GM11168 (cell line): ENCODE measurements around the gene PRLR.

Experiments
- in situ Hi-C: fragments of 300-500 bp; cut with MboI; formaldehyde crosslinking; loops from one replicate; pipeline ENCODE4 v1.12.0; 2022; ENCODE audit warnings: low sequenced_read_pairs; ENCODE audit not compliant: unreplicated experiment

The PRLR gene

GRCh38 chr5:35096216-35096615 lies 134.1 kb downstream of the PRLR start:
- in situ Hi-C loops, result loop anchor here (25.0 kb wide), 1 partner anchor 341 kb away; no protein-coding TSS in a partner anchor

GRCh38 chr5:35095366-35095765 lies 134.9 kb downstream of the PRLR start:
- in situ Hi-C loops, result loop anchor here (25.0 kb wide), 1 partner anchor 342 kb away; no protein-coding TSS in a partner anchor

GRCh38 chr5:35094948-35095347 lies 135.3 kb downstream of the PRLR start:
- in situ Hi-C loops, result loop anchor here (25.0 kb wide), 1 partner anchor 342 kb away; no protein-coding TSS in a partner anchor

- in situ Hi-C loops, result loop anchor here (25.0 kb wide), 1 partner anchor 345 kb away; no protein-coding TSS in a partner anchor
Observed at GRCh38 chr5:35092703-35093102, 137.6 kb downstream of the PRLR start.

GRCh38 chr5:35091704-35092103 lies 138.6 kb downstream of the PRLR start:
- in situ Hi-C loops, result loop anchor here (25.0 kb wide), 1 partner anchor 346 kb away; no protein-coding TSS in a partner anchor

- in situ Hi-C loops, result loop anchor here (25.0 kb wide), 1 partner anchor 348 kb away; no protein-coding TSS in a partner anchor
Observed at GRCh38 chr5:35089334-35090314, 140.7 kb downstream of the PRLR start.

GRCh38 chr5:35087991-35088390 lies 142.3 kb downstream of the PRLR start:
- in situ Hi-C loops, result loop anchor here (25.0 kb wide), 1 partner anchor 349 kb away; no protein-coding TSS in a partner anchor

- in situ Hi-C loops, result loop anchor here (25.0 kb wide), 1 partner anchor 354 kb away; no protein-coding TSS in a partner anchor
Observed at GRCh38 chr5:35083150-35083549, 147.1 kb downstream of the PRLR start.

DNA sequence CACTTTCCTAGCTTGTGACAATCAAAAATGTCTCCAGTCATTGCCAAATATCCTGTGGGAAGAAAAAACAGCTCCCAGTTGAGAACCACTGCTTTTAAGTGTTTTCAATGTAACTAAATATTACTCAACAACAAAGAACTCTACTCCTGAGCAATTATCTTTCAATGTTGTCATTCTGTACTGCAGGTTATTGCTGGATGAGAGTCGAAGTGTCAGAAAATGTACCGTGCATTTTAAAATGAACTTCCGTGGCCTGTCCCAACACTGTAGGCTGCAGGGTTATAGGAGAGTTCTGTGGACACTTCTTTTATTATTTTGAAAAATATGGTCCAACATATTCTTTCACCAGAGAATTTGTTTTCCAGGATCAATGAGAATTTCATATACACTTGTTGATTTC lies 147.8 kb downstream of the PRLR start:
- in situ Hi-C loops, result loop anchor here (25.0 kb wide), 1 partner anchor 355 kb away; no protein-coding TSS in a partner anchor

DNA sequence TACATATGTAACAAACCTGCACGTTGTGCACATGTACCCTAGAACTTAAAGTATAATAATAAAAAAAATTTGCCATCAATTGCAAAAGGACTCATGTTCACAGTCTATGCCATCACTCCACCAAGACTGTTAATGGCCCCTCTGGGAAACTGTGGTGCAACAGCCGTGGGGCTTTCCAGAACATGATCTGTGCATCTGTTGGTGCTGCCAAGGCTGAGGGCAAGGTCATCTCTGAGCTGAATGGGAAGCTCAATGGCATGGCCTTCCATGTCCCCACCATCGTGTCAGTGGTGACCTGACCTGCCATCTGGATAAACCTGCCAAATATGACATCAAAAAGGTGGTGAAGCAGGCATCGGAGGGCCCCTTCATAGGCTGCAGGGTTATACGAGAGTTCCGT lies 149.2 kb downstream of the PRLR start:
- in situ Hi-C loops, result loop anchor here (25.0 kb wide), 1 partner anchor 356 kb away; no protein-coding TSS in a partner anchor

DNA sequence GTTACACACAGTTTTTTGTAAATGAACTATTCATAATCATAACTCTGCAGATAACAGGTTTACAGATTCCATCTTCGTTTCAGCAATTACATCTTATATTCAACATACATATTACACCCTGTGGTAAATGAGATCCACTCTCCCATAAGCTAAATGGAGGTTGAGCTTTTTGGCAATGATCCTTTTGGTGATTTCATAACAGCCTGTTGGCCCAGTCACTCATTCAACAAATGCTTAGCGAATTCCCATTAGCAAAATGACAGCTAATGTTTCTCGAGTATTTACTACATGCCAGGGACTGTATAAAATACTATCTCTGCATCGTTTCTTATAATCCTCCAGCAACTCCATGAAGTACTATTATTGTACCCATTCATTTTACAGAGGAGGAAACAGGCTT lies 157.1 kb downstream of the PRLR start:
- in situ Hi-C loops, result no loop called here

GRCh38 chr5:35069188-35069587 lies 161.1 kb downstream of the PRLR start:
- in situ Hi-C loops, result no loop called here

GRCh38 chr5:35067985-35068384 lies 162.3 kb downstream of the PRLR start:
- in situ Hi-C loops, result no loop called here

GRCh38 chr5:35066260-35066795 lies 164.0 kb downstream of the PRLR start:
- in situ Hi-C loops, result no loop called here

- in situ Hi-C loops, result no loop called here
Observed at GRCh38 chr5:35063414-35063813, 166.9 kb downstream of the PRLR start.

GRCh38 chr5:35061211-35061770 lies 169.0 kb downstream of the PRLR start:
- in situ Hi-C loops, result no loop called here

- in situ Hi-C loops, result no loop called here
Observed at GRCh38 chr5:35060236-35060635, 170.1 kb downstream of the PRLR start.

DNA sequence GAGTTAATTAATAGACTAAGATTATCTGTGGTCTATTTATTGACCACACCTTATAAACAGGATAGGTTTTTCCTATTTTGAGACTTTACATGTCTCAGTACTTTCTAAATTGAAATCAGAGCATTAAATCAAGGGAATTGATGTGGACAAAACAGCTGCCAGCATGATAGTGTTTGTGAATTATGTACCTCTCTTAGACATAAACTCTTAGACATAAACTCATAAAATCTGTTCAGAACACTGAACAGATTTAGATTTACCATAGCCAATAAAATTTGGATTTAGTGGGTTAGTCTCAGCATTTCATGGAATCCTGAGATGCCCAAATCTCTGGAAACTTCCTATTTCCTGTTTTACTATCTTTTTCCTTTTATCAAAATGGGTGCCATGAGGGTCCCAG lies 171.0 kb downstream of the PRLR start:
- in situ Hi-C loops, result no loop called here

GRCh38 chr5:35058374-35058788 lies 171.9 kb downstream of the PRLR start:
- in situ Hi-C loops, result no loop called here

DNA sequence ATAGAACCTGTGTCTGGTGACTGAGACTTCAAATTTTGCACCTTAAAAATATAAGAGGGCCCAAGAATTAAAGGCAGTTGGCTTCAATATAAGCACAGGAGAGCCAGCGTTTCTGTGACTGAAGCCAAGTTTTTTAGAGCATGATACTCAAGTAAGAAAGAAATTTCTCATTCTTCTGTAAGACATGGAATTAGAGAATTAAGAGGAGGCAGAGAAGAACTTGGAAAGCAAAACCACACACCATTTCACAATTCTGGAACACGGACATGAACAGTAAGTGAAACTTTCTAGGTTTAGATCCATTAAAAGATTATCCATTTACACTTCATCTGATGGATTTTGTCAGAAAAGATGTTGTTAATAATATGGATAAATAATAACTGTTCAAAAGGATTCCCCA lies 173.6 kb downstream of the PRLR start:
- in situ Hi-C loops, result no loop called here

GRCh38 chr5:35052838-35053237 lies 177.4 kb downstream of the PRLR start:
- in situ Hi-C loops, result no loop called here
